Measurements from ENCODE around the gene CATSPERZ.

Gene CATSPERZ

DNA sequence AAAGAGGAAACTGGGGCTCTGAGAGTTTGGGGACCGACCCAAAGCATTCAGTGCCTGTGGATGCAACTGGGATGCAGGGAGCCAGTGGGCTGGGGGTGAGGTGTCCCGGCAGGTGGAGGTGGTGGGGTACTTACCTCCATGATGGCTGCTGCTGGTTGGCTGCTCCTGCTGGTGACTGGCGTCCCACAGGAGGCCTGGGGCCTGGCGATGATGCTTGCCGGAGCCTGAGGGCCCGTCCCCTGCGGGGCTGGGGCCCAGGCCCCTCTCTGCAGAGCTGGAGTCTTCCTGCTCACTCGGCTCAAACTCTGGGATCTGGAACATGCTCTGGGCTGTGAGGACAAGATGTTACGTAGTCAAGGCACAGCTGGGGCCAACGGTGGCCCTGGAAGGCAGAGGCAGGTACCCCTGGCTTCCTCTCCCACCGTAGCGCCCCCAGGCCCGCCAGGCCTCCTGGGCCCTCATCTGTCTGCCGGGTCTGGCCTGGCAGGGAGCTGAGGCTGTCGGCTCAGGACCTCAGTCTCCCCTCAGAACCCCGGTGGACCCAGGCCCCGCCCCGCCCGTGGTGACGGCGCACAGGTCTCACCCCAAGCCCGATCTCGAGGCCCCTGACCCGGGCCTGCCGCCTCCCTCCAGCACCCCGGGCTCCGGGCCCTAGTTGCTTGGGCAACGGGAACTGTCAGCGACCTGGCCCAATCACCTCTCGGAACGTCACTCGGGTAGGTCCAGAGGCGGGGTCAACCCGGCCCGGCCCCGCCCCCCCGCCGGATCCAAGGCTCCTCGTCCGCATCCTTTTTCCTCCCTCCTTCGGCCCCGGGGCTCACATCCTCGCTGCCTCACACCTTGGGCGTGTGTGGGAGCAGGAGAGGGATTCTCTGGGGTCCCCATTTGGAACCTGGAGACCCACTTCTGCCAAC, 15.9 kb upstream of the CATSPERZ start, which contains the start of gene BAD:
Gene BAD (minus strand): TSS at position 618 of the 914 bp plus-strand sequence. CDS start 297 bp downstream, at position 321.
- in situ Hi-C loops (cut with HindIII; ENCODE audit: low sequenced_read_pairs) = no loop called here

DNA sequence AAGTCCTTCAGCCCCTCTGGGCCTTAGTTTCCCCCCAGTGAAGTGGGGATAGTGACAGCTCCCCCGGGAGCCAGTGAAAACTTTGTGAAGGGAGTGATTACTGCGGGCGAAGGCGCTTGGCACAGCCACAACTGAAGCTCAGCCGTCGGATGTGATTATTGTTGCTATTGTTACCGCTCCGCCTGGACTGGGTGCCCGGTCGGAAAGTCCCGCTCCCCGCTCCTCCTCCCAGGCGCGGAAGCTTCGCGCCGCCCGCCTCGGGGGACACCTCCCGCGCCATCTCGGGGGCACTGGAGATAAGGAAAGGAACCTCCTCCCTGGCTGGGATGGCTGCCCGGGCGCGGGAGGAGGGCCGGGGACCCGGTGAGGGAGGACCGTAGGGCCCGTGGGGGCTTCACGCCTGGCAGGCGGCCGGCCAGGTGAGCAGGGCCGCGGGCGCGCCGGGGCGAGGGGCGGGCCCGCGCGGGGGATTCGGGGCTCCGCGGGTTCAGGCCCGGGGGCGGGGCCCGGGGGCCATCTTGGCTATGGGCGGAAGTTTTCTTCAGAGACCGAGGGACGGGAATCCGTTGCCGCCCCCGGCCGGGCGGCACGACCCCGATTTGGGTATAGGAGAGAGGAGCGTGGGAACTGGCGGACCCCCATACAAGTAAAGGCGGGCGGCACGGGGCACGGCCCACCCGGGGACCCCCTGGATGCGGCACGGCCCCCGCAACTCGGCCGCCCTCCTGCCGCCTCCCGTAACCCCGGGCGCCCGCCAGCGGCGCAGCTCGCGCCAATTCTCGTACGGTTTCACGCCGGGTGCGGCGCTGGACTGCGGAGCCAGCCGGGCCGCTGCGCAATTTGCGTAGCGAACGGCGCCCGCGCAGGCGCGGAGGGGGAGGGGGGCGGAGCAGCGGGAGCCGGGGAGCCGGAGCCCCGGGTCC, 14.9 kb upstream of the CATSPERZ start, which contains the start of gene GPR137:
Gene GPR137 (plus strand): TSS at position 887 of the 923 bp plus-strand sequence. CDS start 677 bp downstream, outside the sequence.
- in situ Hi-C loops (cut with HindIII; ENCODE audit: low sequenced_read_pairs) = no loop called here

DNA sequence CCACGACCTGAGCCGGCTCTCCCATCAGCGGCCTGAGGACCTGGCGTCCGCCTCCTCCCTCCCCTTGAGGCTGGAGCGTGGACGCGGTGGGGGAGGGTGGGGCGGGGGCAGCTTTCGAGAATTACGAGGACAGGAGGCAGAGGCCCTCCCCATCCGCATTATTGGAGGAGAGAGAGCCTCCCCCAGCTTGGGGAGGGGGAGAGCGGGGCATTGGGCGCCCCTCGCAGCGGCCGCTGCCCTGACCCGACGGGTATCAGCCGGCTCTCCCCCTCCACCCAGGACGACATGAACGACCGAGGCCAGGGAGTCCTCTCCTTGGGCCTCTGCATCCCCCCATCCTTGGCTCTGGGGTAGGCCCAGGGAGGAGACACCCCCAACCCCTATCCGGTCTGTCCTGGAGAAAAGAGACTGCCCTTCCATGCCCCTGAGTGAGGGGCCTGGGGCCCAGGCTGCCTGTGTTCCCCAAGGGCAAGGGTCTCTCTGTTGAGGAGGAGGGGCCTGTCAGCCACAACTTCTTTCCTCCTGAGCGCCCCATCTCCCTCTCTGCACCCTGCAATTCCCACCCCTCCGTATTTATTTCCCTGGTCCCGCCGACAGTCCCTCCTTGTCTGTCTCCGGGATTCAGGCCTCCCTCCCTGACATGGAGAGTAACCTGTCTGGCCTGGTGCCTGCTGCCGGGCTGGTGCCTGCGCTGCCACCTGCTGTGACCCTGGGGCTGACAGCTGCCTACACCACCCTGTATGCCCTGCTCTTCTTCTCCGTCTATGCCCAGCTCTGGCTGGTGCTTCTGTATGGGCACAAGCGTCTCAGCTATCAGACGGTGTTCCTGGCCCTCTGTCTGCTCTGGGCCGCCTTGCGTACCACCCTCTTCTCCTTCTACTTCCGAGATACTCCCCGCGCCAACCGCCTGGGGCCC, 14.0 kb upstream of the CATSPERZ start:
- in situ Hi-C loops (cut with HindIII; ENCODE audit: low sequenced_read_pairs) = no loop called here

DNA sequence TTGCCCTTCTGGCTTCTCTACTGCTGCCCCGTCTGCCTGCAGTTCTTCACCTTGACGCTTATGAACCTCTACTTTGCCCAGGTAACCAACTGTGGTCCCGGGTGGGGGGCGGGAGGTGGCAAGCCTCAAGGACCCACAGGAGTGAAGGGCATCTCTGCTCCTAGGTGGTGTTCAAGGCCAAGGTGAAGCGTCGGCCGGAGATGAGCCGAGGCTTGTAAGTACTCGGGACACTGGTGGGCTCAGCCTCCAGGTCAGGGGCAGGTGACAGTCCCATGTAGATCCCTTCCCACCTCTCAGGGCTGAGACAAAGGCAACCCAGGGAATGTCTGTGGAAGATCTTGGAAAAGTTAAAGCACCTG, 13.4 kb upstream of the CATSPERZ start:
- in situ Hi-C loops (cut with HindIII; ENCODE audit: low sequenced_read_pairs) = no loop called here

DNA sequence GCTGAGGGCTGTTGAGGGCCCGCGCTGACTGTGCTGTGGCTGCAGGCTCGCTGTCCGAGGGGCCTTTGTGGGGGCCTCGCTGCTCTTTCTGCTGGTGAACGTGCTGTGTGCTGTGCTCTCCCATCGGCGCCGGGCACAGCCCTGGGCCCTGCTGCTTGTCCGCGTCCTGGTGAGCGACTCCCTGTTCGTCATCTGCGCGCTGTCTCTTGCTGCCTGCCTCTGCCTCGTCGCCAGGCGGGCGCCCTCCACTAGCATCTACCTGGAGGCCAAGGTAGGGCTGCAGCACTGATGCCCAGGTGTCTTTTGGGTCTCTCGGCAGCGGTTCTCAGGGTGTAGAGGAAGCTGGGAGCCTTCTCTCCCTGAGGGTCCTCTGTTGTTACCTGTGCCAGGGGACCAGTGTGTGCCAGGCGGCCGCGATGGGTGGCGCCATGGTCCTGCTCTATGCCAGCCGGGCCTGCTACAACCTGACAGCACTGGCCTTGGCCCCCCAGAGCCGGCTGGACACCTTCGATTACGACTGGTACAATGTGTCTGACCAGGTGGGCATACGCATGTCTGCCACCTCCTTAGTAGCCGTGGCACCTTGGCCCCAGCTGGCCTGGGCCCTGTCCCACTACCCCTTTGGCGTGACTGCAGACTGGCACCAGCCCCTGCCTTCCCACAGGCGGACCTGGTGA, 12.3 kb upstream of the CATSPERZ start:
- in situ Hi-C loops (cut with HindIII; ENCODE audit: low sequenced_read_pairs) = no loop called here

DNA sequence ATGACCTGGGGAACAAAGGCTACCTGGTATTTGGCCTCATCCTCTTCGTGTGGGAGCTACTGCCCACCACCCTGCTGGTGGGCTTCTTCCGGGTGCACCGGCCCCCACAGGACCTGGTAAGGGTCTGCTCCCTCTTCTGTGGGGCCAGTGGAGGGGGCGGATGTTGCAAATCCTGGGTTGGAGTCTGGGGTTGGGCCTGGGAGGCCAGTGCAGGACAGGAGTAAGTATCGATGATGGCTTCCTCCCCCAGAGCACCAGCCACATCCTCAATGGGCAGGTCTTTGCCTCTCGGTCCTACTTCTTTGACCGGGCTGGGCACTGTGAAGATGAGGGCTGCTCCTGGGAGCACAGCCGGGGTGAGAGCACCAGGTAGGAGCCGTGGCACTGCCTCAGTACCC, 11.8 kb upstream of the CATSPERZ start:
- in situ Hi-C loops (cut with HindIII; ENCODE audit: low sequenced_read_pairs) = no loop called here

DNA sequence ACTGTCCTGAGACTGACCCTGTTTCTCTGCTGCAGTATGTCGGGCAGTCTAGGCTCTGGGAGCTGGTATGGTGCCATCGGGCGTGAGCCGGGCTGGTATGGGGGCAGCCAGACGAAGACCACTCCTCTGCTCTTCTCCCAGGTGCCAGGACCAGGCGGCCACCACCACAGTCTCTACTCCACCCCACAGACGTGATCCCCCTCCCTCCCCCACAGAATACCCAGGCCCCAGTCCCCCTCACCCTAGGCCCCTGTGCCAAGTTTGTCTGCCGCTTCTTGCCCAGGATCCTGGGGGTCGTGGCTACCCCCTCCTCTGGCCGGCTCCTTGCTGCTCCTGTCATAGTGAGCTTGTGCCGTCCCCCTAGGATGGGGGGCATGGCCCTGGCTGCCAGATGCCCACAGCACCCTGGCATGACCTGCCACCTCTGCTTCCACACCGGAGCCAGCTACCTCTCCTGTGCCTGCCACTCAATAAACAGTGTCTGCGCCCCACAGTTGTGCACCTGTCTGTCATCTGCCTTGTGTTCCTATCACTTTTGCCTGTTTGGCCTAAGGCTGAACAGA, 11.1 kb upstream of the CATSPERZ start:
- in situ Hi-C loops (cut with HindIII; ENCODE audit: low sequenced_read_pairs) = no loop called here

DNA sequence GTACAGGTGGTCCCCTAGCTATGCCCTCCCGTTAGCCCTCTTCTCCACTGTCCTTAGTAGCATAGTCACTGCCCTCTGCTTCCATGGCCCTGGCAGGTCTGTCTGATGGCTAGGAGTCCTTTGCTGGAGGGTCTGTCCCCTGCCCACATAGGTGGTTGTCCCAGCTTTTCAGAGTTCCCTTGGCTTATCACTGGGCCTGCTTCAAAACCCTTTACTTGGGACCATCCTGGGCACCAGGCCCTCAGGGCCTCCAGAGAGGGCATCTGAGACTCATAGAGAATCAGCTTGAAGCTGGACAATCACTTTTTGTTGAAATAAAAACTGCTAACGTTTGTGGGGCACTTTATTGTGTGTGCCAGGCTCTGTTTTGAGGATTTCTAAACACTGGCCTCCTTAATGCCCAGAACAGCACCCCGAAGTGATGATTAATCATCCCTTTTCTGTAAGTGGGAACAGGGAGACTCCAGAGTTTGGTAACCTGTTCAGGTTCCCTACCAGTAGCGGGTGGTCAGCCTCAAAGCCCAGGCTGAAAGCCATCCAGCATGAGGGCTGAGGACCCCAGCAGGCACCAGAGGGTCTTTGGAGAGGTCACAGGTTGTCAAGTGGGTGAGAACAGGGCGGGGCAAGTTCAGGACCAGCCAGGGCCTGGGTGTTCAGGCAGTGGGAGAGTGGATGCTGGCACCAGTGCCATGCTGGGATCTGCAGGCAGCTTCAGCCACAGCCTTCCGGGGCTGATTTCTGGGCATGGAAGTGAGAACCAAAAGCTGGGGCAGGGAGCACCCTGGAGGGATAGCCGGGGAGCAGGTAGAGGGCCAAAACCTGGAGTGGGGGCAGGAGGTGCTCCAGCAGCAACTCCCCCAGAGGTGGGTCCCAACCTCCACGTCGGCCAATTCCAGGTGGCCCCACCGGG, 9.6 kb upstream of the CATSPERZ start:
- in situ Hi-C loops (cut with HindIII; ENCODE audit: low sequenced_read_pairs) = no loop called here

DNA sequence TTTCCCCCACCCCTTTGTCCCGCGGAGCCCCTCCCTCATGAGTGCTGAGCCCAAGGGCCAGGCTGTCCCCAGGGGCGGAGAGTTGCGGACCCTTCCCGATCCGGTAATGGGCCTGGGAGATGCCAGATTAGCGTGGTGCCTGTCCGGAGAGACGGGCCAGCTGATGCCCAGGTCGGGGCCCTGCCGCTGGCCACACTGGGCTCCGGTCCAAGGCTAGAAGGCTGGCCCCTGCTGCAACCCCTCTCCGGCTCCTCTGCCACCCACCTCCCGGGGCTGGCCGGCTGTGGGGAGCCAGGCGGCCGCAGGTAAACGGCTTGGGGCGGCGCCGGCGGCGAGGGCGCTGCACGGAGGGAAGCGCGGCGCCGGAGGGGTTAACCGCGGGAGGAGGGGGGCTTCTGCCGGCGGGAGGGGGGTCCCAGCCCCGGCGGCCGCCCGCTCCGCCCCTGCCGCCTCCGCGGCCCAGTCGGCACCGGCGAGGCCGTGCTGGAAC, 8.9 kb upstream of the CATSPERZ start, which contains the start of gene KCNK4:
Gene KCNK4 (plus strand): TSS at position 41 of the 490 bp plus-strand sequence. CDS start 1,717 bp downstream, outside the sequence.
- in situ Hi-C loops (cut with HindIII; ENCODE audit: low sequenced_read_pairs) = no loop called here

DNA sequence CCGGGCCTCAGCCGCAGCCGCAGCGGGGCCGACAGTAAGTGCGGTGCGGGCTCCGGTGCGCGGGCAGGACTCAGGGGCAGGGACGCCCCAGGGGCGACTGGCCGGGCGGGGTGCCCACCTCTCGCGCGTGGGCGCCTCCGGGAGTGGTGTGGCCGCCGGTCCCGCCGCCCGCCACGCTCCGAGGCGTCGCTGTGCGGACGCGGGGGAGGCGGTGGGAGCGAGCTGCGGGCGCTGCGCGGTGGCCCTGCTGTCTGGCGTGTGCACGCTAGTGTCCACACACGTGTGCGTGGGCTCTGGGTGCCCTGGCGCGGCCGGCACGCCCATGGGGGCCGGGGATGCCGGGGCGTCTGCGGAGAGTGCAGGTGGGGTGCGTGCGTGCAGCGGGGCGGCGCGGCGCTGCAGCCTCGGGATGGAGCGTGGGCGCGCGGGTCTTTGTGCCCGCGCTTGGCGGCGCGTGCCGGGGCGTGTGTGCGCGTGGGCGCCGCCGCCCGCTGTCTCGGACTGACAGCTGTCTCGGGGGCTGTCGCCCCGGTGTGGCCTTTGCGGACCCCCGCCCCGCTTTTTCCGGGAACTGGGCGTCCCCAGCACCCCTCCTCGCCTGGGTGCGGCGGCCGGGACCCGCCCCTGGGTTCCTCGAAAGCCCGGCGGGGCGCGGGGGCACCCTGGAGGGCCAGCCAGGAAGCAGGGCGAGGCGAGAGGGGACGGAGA, 8.3 kb upstream of the CATSPERZ start:
- in situ Hi-C loops (cut with HindIII; ENCODE audit: low sequenced_read_pairs) = no loop called here

DNA sequence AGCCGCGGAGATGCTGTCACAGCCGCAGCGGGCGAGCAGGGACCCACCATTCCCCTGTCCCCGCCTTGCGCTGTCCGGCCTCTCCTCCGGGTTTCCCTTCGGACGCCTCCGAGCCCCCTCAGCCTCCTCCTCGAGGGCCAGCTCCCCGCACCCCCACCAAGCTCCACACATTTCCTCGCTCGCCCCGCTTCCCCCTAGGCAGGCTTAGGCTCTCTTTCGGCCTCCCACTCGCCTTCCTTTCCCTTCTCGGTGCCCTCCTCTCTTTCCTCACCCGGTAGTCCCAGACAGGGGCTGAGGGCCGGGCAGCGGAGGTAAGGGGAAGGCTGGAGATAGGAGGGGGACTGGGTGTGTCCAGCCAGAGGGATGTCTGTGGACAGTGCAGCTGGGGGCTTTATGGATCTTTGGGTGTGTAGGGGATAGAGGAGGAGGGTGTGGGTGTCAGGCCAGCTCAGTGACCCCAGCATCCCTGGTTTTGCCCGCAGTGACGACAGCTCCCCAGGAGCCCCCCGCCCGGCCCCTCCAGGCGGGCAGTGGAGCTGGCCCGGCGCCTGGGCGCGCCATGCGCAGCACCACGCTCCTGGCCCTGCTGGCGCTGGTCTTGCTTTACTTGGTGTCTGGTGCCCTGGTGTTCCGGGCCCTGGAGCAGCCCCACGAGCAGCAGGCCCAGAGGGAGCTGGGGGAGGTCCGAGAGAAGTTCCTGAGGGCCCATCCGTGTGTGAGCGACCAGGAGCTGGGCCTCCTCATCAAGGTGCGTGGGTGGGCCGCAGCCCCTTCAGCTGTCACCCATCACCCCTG, 7.5 kb upstream of the CATSPERZ start:
- in situ Hi-C loops (cut with HindIII; ENCODE audit: low sequenced_read_pairs) = no loop called here

DNA sequence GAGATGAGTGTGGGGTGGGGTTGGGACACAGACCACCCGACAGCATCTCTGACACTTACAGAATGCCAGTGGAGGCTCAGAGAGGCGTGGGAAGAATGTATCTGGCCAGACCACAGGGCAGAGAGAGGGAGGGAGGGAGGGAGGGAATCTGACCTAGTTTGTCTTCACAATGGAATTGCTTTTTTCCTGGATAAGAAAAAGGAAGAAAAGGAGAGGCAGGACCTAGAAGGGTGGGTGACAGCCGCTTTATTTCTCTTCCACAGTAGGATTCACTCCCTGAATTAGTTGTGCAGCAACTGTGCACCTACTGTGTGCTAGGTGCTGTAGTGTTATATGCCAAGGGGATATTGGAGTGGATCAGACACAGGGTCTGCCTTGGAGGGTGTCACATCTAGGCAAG, 5.4 kb upstream of the CATSPERZ start:
- in situ Hi-C loops (cut with HindIII; ENCODE audit: low sequenced_read_pairs) = no loop called here

DNA sequence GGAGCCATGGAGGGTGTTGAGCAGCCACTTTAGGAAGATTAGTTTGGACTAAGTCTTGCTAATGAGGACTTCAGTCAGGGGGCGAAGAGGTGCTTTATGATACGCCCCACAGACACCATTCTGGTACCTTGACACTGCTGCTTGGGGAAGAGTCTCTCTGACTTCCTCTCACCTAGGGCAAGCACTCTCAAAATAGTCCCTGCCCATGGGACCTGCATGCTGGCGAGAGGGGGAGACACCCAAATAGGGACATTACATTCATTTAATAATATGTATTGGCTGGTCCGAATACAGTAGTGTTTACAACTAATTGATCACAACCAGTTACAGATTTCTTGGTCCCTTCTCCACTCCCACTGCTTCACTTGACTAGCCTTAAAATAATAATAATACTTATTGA, 4.4 kb upstream of the CATSPERZ start:
- in situ Hi-C loops (cut with HindIII; ENCODE audit: low sequenced_read_pairs) = no loop called here

DNA sequence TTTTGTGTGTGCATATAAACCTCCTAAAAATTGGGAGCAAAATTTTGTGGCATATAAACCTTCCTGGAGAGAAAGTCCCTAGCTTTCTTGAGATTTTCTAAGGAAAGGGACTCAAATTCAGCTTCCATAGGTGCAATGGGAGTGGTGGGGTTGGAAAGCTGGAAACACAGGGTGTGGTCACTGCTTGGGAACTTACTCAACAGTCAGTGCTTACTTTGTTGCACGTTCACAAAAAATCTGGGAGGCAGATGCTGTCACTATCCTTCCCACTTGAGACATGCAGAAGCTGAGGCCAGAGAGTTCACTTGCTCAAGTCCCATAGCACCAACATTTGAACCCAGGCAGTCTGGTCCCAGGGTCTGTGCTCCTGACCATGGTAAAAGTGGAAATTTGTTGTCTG, 3.9 kb upstream of the CATSPERZ start:
- in situ Hi-C loops (cut with HindIII; ENCODE audit: low sequenced_read_pairs) = no loop called here

DNA sequence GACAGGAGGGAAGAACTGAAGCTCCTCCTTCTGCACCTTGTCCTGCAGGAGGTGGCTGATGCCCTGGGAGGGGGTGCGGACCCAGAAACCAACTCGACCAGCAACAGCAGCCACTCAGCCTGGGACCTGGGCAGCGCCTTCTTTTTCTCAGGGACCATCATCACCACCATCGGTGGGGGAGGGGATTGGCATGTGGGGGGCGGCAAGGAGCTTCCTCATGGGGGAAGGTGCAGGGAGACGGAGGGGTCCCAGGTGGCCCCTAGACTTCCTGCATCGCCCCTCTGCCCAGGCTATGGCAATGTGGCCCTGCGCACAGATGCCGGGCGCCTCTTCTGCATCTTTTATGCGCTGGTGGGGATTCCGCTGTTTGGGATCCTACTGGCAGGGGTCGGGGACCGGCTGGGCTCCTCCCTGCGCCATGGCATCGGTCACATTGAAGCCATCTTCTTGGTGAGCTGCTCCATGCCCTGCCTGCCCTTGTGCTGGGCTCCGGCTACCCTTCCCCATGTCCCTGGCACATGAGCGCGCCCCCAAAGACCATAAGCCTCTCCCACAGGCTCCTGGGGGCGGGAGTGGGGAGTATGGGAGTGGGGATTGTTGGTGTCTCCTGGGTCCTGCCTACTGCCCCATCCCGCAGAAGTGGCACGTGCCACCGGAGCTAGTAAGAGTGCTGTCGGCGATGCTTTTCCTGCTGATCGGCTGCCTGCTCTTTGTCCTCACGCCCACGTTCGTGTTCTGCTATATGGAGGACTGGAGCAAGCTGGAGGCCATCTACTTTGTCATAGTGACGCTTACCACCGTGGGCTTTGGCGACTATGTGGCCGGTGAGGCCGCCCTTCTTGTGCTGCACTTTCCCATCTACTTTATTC, 3.1 kb upstream of the CATSPERZ start:
- in situ Hi-C loops (cut with HindIII; ENCODE audit: low sequenced_read_pairs) = no loop called here

Measured in endothelial cell of hepatic sinusoid (primary cell).